HL-60 (cell line): Measurements from ENCODE around the gene SPEN.
"Not testable (repeated sequence)": the region's sequence is repeated elsewhere in the genome, so short reads cannot be mapped to it uniquely, and the experiment has no call there.

Experiments
- DNase-seq, 2 experiments: peaks; one replicate each; pipeline ENCODE4 v3.0.0-alpha.2; 2010 to 2020; ENCODE audit warnings: low read depth in 1 of 2, low spot score in 1 of 2
- H3K27ac ChIP-seq: fragments of 250-450 bp; sonication (Bioruptor Pico); replicated peaks from 2 replicates; pipeline ENCODE4 v1.5.1; 2020; ENCODE audit warnings: mild to moderate bottlenecking, moderate library complexity
- H3K27me3 ChIP-seq: fragments of 250-450 bp; sonication (Bioruptor Pico); 2 replicates; pipeline ENCODE4 v1.5.1; 2021; ENCODE audit warnings: mild to moderate bottlenecking, moderate library complexity; ENCODE audit not compliant: insufficient read depth, poor library complexity, severe bottlenecking
- H3K4me3 ChIP-seq: replicated peaks from 2 replicates; pipeline ENCODE4 v1.5.1; 2011; ENCODE audit warnings: mild to moderate bottlenecking, control low read depth, low read length; ENCODE audit not compliant: insufficient read depth
- CTCF ChIP-seq: IDR thresholded peaks from one replicate; pipeline ENCODE4 v1.5.1; 2011; ENCODE audit warnings: low read length, control low read depth, inconsistent platforms; ENCODE audit not compliant: insufficient read depth
- GABPA ChIP-seq: IDR thresholded peaks from 2 replicates; pipeline ENCODE4 v1.6.1; 2012; ENCODE audit warnings: low read depth
- POLR2AphosphoS5 ChIP-seq: IDR thresholded peaks from 2 replicates; pipeline ENCODE4 v1.6.1; 2012; ENCODE audit warnings: low read depth
- SPI1 ChIP-seq: IDR thresholded peaks from 2 replicates; pipeline ENCODE4 v1.6.1; 2012; ENCODE audit warnings: low read depth, mild to moderate bottlenecking, borderline replicate concordance
- TF ChIP-seq, protein P1 (sequence below): IDR thresholded peaks from 2 replicates; pipeline ENCODE4 v1.6.1; 2012; ENCODE audit warnings: low read depth; ENCODE audit not compliant: insufficient replicate concordance

SPEN gene

GRCh38 chr1:15916417-15916816 lies 68.9 kb downstream of the SPEN start:
- Histone ChIP-seq H3K4me3 (no peak overlapping the region), H3K27me3 (no peaks in the 10 kb centered on the region), H3K27ac (no peak overlapping the region)

DNA sequence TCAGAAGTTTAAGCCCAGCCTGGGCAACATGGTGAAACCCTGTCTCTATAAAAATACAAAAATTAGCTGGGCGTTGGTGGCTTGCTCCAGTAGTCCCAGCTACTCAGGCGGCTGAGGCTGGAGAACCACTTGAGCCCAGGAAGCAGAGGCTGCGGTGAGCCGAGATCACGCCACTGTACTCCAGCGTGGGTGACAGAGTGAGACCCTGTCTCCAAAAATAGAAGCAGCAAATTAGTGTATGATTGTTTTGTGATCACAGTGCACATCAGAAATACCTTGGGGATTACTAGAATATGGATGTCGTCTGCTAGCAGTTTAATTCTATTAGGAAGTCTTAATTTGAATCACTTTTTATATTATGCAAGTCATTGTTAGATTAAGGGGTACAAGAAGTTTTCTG lies 69.4 kb downstream of the SPEN start:
- no peak for TF ChIP-seq CTCF
- TF ChIP-seq POLR2AphosphoS5 = no peak
- no peak for TF ChIP-seq SPI1
- H3K4me3 ChIP-seq = no peak overlapping the region

More at GRCh38 chr1:15916417-15916816, 68.9 kb downstream of the SPEN start:
- DNase-seq = no peak
- TF ChIP-seq SPI1 = no peak

DNA sequence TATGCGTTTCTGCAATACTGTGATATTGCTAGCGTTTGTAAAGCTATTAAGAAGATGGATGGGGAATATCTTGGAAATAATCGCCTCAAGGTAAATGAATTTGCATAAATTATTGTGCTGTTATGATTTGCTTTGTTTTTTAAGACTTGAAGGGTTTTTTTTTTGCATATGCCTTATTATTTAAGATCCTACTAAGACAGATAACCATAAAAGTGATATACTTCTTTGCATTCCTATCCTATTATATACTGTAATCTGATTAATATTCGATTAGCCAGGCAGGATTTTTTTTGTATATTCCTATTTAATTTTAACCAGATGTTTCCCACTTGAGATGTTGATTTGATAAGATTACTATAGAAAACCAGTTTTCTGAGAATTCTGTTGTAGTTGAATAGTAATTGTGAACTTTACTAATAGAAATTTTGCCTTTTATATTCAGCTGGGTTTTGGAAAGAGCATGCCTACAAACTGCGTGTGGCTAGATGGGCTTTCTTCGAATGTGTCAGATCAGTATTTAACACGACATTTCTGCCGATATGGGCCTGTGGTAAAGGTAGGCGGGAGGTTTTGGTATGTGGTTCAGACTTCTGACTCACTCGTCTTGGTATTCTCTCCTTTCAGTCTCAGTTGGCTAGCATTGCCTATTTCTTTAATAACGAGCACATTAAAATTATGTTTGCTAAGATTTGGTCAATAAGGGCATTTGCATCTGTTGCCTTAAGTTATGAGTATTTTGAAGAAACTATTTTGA lies 71.6 kb downstream of the SPEN start:
- TF ChIP-seq POLR2AphosphoS5 (no peak), SPI1 (no peak), GABPA (no peak), CTCF (no peak)
- TF ChIP-seq, protein P1, sequence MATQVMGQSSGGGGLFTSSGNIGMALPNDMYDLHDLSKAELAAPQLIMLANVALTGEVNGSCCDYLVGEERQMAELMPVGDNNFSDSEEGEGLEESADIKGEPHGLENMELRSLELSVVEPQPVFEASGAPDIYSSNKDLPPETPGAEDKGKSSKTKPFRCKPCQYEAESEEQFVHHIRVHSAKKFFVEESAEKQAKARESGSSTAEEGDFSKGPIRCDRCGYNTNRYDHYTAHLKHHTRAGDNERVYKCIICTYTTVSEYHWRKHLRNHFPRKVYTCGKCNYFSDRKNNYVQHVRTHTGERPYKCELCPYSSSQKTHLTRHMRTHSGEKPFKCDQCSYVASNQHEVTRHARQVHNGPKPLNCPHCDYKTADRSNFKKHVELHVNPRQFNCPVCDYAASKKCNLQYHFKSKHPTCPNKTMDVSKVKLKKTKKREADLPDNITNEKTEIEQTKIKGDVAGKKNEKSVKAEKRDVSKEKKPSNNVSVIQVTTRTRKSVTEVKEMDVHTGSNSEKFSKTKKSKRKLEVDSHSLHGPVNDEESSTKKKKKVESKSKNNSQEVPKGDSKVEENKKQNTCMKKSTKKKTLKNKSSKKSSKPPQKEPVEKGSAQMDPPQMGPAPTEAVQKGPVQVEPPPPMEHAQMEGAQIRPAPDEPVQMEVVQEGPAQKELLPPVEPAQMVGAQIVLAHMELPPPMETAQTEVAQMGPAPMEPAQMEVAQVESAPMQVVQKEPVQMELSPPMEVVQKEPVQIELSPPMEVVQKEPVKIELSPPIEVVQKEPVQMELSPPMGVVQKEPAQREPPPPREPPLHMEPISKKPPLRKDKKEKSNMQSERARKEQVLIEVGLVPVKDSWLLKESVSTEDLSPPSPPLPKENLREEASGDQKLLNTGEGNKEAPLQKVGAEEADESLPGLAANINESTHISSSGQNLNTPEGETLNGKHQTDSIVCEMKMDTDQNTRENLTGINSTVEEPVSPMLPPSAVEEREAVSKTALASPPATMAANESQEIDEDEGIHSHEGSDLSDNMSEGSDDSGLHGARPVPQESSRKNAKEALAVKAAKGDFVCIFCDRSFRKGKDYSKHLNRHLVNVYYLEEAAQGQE = no peak
- Histone ChIP-seq H3K27me3 (no peaks in the 10 kb centered on the region), H3K27ac (no peak overlapping the region), H3K4me3 (no peak overlapping the region)
- DNase-seq = no peak

More for the DNA sequence above, 69.4 kb downstream of the SPEN start:
- H3K27me3 ChIP-seq = no peaks in the 10 kb centered on the region
- no peak for DNase-seq
- H3K27ac ChIP-seq = no peak overlapping the region

GRCh38 chr1:15923241-15923640 lies 75.7 kb downstream of the SPEN start:
- DNase-seq = no peak
- Histone ChIP-seq H3K27me3 (no peaks in the 10 kb centered on the region), H3K27ac (no peak overlapping the region), H3K4me3 (no peak overlapping the region)
- no peak for TF ChIP-seq CTCF
- no peak for TF ChIP-seq SPI1
- no peak for TF ChIP-seq GABPA

DNA sequence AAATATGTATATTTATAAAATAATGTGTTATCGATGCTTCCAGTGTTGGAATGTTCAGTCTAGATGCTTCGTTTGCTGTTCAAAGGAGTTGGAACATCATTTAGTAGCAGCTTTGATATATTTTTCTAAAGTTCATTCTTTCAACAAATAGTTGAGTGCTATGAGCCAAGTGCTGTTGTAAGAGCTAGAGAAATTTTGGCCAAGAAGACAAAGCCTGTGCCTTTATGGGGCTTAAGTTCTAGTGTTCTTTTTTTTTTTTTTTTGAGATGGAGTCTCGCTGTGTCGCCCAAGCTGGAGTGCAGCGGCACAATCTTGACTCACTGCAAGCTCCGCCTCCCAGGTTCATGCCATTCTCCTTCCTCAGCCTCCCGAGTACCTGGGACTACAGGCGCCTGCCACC lies 78.9 kb downstream of the SPEN start:
- H3K27ac ChIP-seq, DNase-seq, H3K4me3 ChIP-seq, H3K27me3 ChIP-seq: not testable (repeated sequence)
